Stomach smooth muscle (tissue), 2 donors: Measurements from ENCODE around the gene RBM23.

Source experiments
- H3K27ac ChIP-seq: one replicate; pipeline ENCODE4 v1.7.0; 2013; ENCODE audit warnings: mild to moderate bottlenecking, low read length, inconsistent platforms
- H3K27me3 ChIP-seq, 2 donors: one replicate each; pipeline ENCODE4 v1.7.0; 2013; ENCODE audit warnings: low read length in 2 of 2; ENCODE audit not compliant: insufficient read depth in 2 of 2, control insufficient read depth in 1 of 2
- H3K36me3 ChIP-seq, 2 donors: one replicate each; pipeline ENCODE4 v1.7.0; 2013; ENCODE audit warnings: low read length in 2 of 2; ENCODE audit not compliant: control insufficient read depth in 2 of 2, insufficient read depth in 2 of 2
- H3K4me1 ChIP-seq: one replicate; pipeline ENCODE4 v1.7.0; 2013; ENCODE audit warnings: low read length; ENCODE audit not compliant: control insufficient read depth, insufficient read depth
- H3K4me3 ChIP-seq, 2 donors: one replicate each; pipeline ENCODE4 v1.7.0; 2013; ENCODE audit warnings: low read length in 2 of 2
- H3K9ac ChIP-seq, 2 donors: one replicate each; pipeline ENCODE4 v1.7.0; 2013; ENCODE audit warnings: low read length in 2 of 2, mild to moderate bottlenecking in 1 of 2
- H3K9me3 ChIP-seq, 2 donors: one replicate each; pipeline ENCODE4 v1.7.0; 2013; ENCODE audit warnings: low read length in 2 of 2; ENCODE audit not compliant: control insufficient read depth in 2 of 2
- donor health status: healthy.
- donor health status: Pancreatic carcinoma.

RBM23 gene

GRCh38 chr14:22932146-22932545 lies 13.2 kb upstream of the RBM23 start:
- Histone ChIP-seq H3K27me3 (no peaks in the 10 kb centered on the region), H3K4me3 (no peak overlapping the region), H3K9me3 (no peaks in the 10 kb centered on the region), H3K9ac (no peak overlapping the region), H3K27ac (no peak overlapping the region), H3K4me1 (peaks cover 14% of the 10 kb centered on the region), H3K36me3 (peaks cover 0 to 2% of the 10 kb centered on the region in 2 donors)

- Histone ChIP-seq H3K36me3 (peaks cover 9 to 12% of the 10 kb centered on the region in 2 donors), H3K9ac (peak overlapping the region; percentile 65 to 74), H3K27me3 (no peaks in the 10 kb centered on the region), H3K4me1 (peaks cover 18% of the 10 kb centered on the region), H3K27ac (peak overlapping the region; percentile 83), H3K9me3 (no peaks in the 10 kb centered on the region), H3K4me3 (peak overlapping the region; percentile 78 to 99)
Observed at GRCh38 chr14:22929961-22930364, 11.0 kb upstream of the RBM23 start.

GRCh38 chr14:22929104-22929960 lies 10.4 kb upstream of the RBM23 start, which contains the start of gene PRMT5:
PRMT5 (minus strand) TSS chr14:22929376; CDS start chr14:22929361, 15 bp downstream.
- peak within 1 kb of the TSS; percentile 99 to 100 for H3K4me3 ChIP-seq
- no peaks in the 10 kb centered on the region for H3K27me3 ChIP-seq
- no peaks in the 10 kb centered on the region for H3K9me3 ChIP-seq
- peaks cover 14 to 18% of the 10 kb centered on the region in 2 donors for H3K36me3 ChIP-seq
- H3K4me1 ChIP-seq, result peaks cover 18% of the 10 kb centered on the region
- peak within 1 kb of the TSS; percentile 92 for H3K27ac ChIP-seq
- H3K9ac ChIP-seq, result peak within 1 kb of the TSS; percentile 97 to 99

GRCh38 chr14:22928237-22929103 lies 9.5 kb upstream of the RBM23 start:
- peak overlapping the region; percentile 99 to 100 for H3K4me3 ChIP-seq
- peak overlapping the region; percentile 92 for H3K27ac ChIP-seq
- H3K9me3 ChIP-seq, result no peaks in the 10 kb centered on the region
- peak overlapping the region; percentile 97 to 99 for H3K9ac ChIP-seq
- H3K36me3 ChIP-seq, result peaks cover 21 to 24% of the 10 kb centered on the region in 2 donors
- peaks cover 18% of the 10 kb centered on the region for H3K4me1 ChIP-seq
- H3K27me3 ChIP-seq, result no peaks in the 10 kb centered on the region

GRCh38 chr14:22926316-22926715 lies 7.4 kb upstream of the RBM23 start:
- Histone ChIP-seq H3K27me3 (no peaks in the 10 kb centered on the region), H3K36me3 (peaks cover 32 to 38% of the 10 kb centered on the region in 2 donors), H3K4me1 (peaks cover 18% of the 10 kb centered on the region), H3K4me3 (no peak overlapping the region), H3K27ac (no peak overlapping the region), H3K9ac (no peak overlapping the region), H3K9me3 (no peaks in the 10 kb centered on the region)

GRCh38 chr14:22925513-22925912 lies 6.6 kb upstream of the RBM23 start:
- Histone ChIP-seq H3K4me1 (peaks cover 18% of the 10 kb centered on the region), H3K9ac (no peak overlapping the region), H3K4me3 (no peak overlapping the region), H3K36me3 (peaks cover 40 to 46% of the 10 kb centered on the region in 2 donors), H3K9me3 (no peaks in the 10 kb centered on the region), H3K27ac (no peak overlapping the region), H3K27me3 (no peaks in the 10 kb centered on the region)

GRCh38 chr14:22923746-22924145 lies 4.8 kb upstream of the RBM23 start:
- no peak overlapping the region for H3K9ac ChIP-seq
- no peaks in the 10 kb centered on the region for H3K27me3 ChIP-seq
- no peaks in the 10 kb centered on the region for H3K9me3 ChIP-seq
- H3K4me3 ChIP-seq, result no peak overlapping the region
- H3K36me3 ChIP-seq, result peaks cover 43 to 50% of the 10 kb centered on the region in 2 donors
- H3K27ac ChIP-seq, result no peak overlapping the region
- H3K4me1 ChIP-seq, result peaks cover 22% of the 10 kb centered on the region

GRCh38 chr14:22922294-22922693 lies 3.3 kb upstream of the RBM23 start:
- Histone ChIP-seq H3K4me3 (no peak overlapping the region), H3K9me3 (no peaks in the 10 kb centered on the region), H3K27me3 (no peaks in the 10 kb centered on the region), H3K4me1 (peaks cover 19% of the 10 kb centered on the region), H3K36me3 (peaks cover 43 to 49% of the 10 kb centered on the region in 2 donors), H3K27ac (no peak overlapping the region), H3K9ac (no peak overlapping the region)

GRCh38 chr14:22920697-22921096 lies 1.7 kb upstream of the RBM23 start:
- H3K9me3 ChIP-seq, result no peaks in the 10 kb centered on the region
- no peaks in the 10 kb centered on the region for H3K27me3 ChIP-seq
- H3K36me3 ChIP-seq, result peaks cover 35 to 38% of the 10 kb centered on the region in 2 donors
- peak overlapping the region; percentile 99 for H3K27ac ChIP-seq
- H3K4me1 ChIP-seq, result peaks cover 16% of the 10 kb centered on the region
- no peak overlapping the region for H3K9ac ChIP-seq
- no peak overlapping the region for H3K4me3 ChIP-seq

- H3K36me3 ChIP-seq, result peaks cover 31 to 34% of the 10 kb centered on the region in 2 donors
Observed at GRCh38 chr14:22919601-22919921, 612 bp upstream of the RBM23 start.

More at GRCh38 chr14:22919601-22919921, 612 bp upstream of the RBM23 start:
- peak overlapping the region; percentile 75 to 87 for H3K9ac ChIP-seq
- H3K27ac ChIP-seq, result peak overlapping the region; percentile 99
- H3K27me3 ChIP-seq, result no peaks in the 10 kb centered on the region
- peak overlapping the region; percentile 74 to 98 for H3K4me3 ChIP-seq
- H3K9me3 ChIP-seq, result no peaks in the 10 kb centered on the region
- peaks cover 16% of the 10 kb centered on the region for H3K4me1 ChIP-seq
